Mononuclear cell (primary cell): Measurements from ENCODE around the gene DYNLT2B. TPM values are rescaled to one million over a fixed set of nuclear protein-coding genes. Genes with fewer than 3 reads are reported as not detected.
"Not testable (repeated sequence)": the region's sequence is repeated elsewhere in the genome, so short reads cannot be mapped to it uniquely, and the experiment has no call there.

Experiments
- H3K27me3 ChIP-seq: 2 replicates; pipeline ENCODE4 v1.6.0; 2011; ENCODE audit warnings: low read length, control low read depth; ENCODE audit not compliant: insufficient read depth
- H3K4me1 ChIP-seq: 2 replicates; pipeline ENCODE4 v1.5.1; 2011; ENCODE audit warnings: mild to moderate bottlenecking, low read length, control low read depth; ENCODE audit not compliant: insufficient read depth
- H3K4me3 ChIP-seq: 2 replicates; pipeline ENCODE4 v1.5.1; 2011; ENCODE audit warnings: mild to moderate bottlenecking, low read length, moderate library complexity
- H3K9me3 ChIP-seq: 2 replicates; pipeline ENCODE4 v1.5.1; 2011; ENCODE audit warnings: low read depth, mild to moderate bottlenecking, control low read depth, low read length
- total RNA-seq: library from RNA; depleted of rRNA; stranded (reverse); fragments of >200 nt; gene quantifications from one replicate; pipeline ENCODE4 v1.2.3, GENCODE V29; 2012

DYNLT2B gene
- total RNA-seq, result 2.2 TPM

GRCh38 chr3:196317687-196318467 is at the start of gene DYNLT2B:
Gene DYNLT2B (minus strand): TSS chr3:196318240. CDS start chr3:196318152, 88 bp downstream.
- H3K4me3 ChIP-seq, result peak within 1 kb of the TSS; percentile 81
- H3K27me3 ChIP-seq, result no peaks in the 10 kb centered on the region
- H3K4me1 ChIP-seq, result peaks cover 27% of the 10 kb centered on the region
- H3K9me3 ChIP-seq, result no peaks in the 10 kb centered on the region

- no peak overlapping the region for H3K4me3 ChIP-seq
- H3K4me1 ChIP-seq, result peaks cover 12% of the 10 kb centered on the region
- H3K9me3 ChIP-seq, result no peaks in the 10 kb centered on the region
- no peaks in the 10 kb centered on the region for H3K27me3 ChIP-seq
These were observed 47.7 kb upstream of the DYNLT2B start for GRCh38 chr3:196365736-196366135.

GRCh38 chr3:196360586-196360985 is 42.5 kb upstream of the DYNLT2B start:
- Histone ChIP-seq H3K4me1 (peaks cover 8% of the 10 kb centered on the region), H3K27me3 (no peaks in the 10 kb centered on the region), H3K4me3 (no peak overlapping the region), H3K9me3 (no peaks in the 10 kb centered on the region)

- H3K4me3 ChIP-seq, H3K9me3 ChIP-seq, H3K27me3 ChIP-seq, H3K4me1 ChIP-seq: not testable (repeated sequence)
These were observed 40.5 kb upstream of the DYNLT2B start for GRCh38 chr3:196358540-196358939.

- Histone ChIP-seq H3K27me3 (no peaks in the 10 kb centered on the region), H3K9me3 (no peaks in the 10 kb centered on the region), H3K4me1 (peaks cover 4% of the 10 kb centered on the region), H3K4me3 (no peak overlapping the region)
These were observed 39.9 kb upstream of the DYNLT2B start for GRCh38 chr3:196357905-196358304.

- peaks cover 4% of the 10 kb centered on the region for H3K4me1 ChIP-seq
- no peaks in the 10 kb centered on the region for H3K9me3 ChIP-seq
- H3K27me3 ChIP-seq, result no peaks in the 10 kb centered on the region
- H3K4me3 ChIP-seq, result no peak overlapping the region
These were observed 38.5 kb upstream of the DYNLT2B start for GRCh38 chr3:196356556-196356955.

- H3K27me3 ChIP-seq, result no peaks in the 10 kb centered on the region
- H3K9me3 ChIP-seq, result no peaks in the 10 kb centered on the region
- no peak overlapping the region for H3K4me3 ChIP-seq
- H3K4me1 ChIP-seq, result peaks cover 4% of the 10 kb centered on the region
These were observed 37.6 kb upstream of the DYNLT2B start for GRCh38 chr3:196355668-196356067.

GRCh38 chr3:196354132-196354531 is 36.1 kb upstream of the DYNLT2B start:
- H3K4me1 ChIP-seq, result peaks cover 4% of the 10 kb centered on the region
- no peak overlapping the region for H3K4me3 ChIP-seq

GRCh38 chr3:196351541-196351940 is 33.5 kb upstream of the DYNLT2B start:
- H3K9me3 ChIP-seq, result no peaks in the 10 kb centered on the region
- H3K4me3 ChIP-seq, result no peak overlapping the region
- no peaks in the 10 kb centered on the region for H3K27me3 ChIP-seq
- no peaks in the 10 kb centered on the region for H3K4me1 ChIP-seq

More at GRCh38 chr3:196354132-196354531, 36.1 kb upstream of the DYNLT2B start:
- Histone ChIP-seq H3K27me3 (no peaks in the 10 kb centered on the region), H3K9me3 (no peaks in the 10 kb centered on the region)

- Histone ChIP-seq H3K9me3 (no peaks in the 10 kb centered on the region), H3K27me3 (no peaks in the 10 kb centered on the region), H3K4me1 (peaks cover 9% of the 10 kb centered on the region), H3K4me3 (no peak overlapping the region)
These were observed 32.0 kb upstream of the DYNLT2B start for GRCh38 chr3:196350067-196350466.

GRCh38 chr3:196348698-196349097 is 30.7 kb upstream of the DYNLT2B start:
- Histone ChIP-seq H3K9me3 (no peaks in the 10 kb centered on the region), H3K4me3 (no peak overlapping the region), H3K27me3 (no peaks in the 10 kb centered on the region), H3K4me1 (peaks cover 21% of the 10 kb centered on the region)

GRCh38 chr3:196344663-196345062 is 26.6 kb upstream of the DYNLT2B start:
- Histone ChIP-seq H3K4me1 (peaks cover 42% of the 10 kb centered on the region), H3K4me3 (no peak overlapping the region), H3K9me3 (no peaks in the 10 kb centered on the region), H3K27me3 (no peaks in the 10 kb centered on the region)

GRCh38 chr3:196343917-196344316 is 25.9 kb upstream of the DYNLT2B start:
- not testable (repeated sequence) for H3K9me3 ChIP-seq, H3K27me3 ChIP-seq, H3K4me3 ChIP-seq
- peaks cover 50% of the 10 kb centered on the region for H3K4me1 ChIP-seq

- H3K4me3 ChIP-seq, result no peak overlapping the region
- no peaks in the 10 kb centered on the region for H3K9me3 ChIP-seq
- no peaks in the 10 kb centered on the region for H3K27me3 ChIP-seq
- H3K4me1 ChIP-seq, result peaks cover 61% of the 10 kb centered on the region
These were observed 23.1 kb upstream of the DYNLT2B start for GRCh38 chr3:196341137-196341536.

- peaks cover 56% of the 10 kb centered on the region for H3K4me1 ChIP-seq
- no peaks in the 10 kb centered on the region for H3K27me3 ChIP-seq
- H3K4me3 ChIP-seq, result no peak overlapping the region
- no peaks in the 10 kb centered on the region for H3K9me3 ChIP-seq
These were observed 22.4 kb upstream of the DYNLT2B start for GRCh38 chr3:196340466-196340865.
